Activated T-cell treated with anti-CD3 and anti-CD28 coated beads for 24 hours (primary cell): Measurements from ENCODE around the gene ANTXR1.

Experiments
- DNase-seq: peaks from one replicate; pipeline ENCODE4 v3.0.0-alpha.2; 2020; ENCODE audit warnings: low read depth

Gene ANTXR1

DNA sequence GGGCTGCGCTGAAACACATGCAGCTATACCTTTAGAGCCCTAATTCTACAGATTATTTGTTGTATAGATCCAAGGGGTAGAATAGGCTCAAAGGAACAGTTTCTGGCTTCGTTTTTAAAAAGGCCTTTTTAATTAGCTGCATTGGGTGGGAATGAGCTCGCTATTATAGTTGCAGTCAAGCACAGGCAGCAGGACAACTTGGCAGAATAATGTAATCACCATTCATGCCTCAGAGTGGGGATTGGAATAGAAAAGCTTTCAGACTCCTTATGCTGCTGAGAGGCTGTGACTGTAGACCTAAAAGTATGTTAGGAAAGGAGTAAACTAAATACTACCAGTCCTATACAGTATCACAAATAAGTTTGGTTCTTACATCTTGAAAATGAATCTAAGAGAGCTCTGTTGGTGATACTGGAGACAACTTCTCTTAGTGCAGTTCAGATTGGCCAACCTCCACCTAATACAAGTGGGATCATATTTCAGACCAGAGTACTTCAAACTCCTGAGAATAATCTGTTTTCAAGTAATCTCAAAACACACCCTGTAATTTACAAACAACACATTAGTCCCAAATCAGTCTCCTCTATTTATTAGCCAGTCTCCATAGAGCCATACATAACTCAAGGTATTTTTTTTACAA is 121.4 kb downstream of the ANTXR1 start:
- DNase-seq, result no peak

DNA sequence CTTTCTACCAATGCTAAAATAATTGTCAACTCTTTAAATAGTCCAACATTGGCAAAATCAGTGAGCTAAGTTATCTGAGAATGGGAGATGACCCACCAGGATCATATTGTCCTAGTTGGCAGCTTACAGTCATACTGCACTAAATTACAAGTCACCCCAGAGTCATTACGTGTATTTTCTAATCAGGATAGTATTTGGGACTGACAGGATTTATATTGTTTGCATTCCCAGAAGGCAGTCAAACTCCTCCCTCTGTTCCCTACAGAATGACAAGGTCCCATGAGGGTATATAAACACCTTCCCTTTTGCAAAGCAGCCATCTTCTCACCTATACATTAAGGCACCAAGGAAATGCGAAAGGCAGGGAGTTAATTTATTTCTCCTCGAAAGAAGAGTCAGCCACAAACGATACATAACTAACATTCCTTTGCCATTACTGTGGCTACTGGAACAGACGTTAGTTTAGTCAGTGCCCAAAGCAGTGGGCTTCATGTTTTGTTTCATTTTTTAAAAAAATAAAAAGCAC is 125.3 kb downstream of the ANTXR1 start:
- DNase-seq, result no peak

DNA sequence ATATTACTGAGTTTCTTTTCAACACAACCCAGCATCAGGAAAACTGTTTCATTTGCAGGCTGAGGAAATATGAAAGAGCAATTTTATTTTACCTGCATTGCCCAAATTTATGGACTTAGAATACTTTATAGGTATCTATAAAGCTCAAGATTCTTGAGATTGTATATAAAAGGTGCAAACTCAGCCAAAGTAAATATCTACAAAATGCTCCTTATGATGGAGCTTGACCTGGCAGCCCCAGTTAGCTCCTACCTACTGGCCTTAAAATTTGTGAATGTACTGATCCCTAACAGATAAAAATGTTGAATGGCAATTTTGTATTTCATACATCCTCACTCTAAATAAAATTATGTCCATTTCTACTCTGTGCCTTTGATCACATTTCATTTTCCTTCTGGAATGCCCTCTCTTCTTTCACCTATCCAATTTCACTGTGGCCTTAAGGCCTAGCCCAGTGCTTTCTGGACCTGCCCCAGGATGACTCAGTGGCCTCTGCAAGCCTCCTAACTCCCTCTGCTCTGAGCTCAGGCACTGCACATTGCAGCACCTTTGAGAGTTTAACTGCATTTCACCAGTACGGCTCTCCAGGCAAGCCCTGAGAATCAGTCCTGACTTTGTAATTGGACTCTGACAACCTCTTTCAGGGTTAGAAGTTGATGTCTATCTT is 125.9 kb downstream of the ANTXR1 start:
- no peak for DNase-seq

DNA sequence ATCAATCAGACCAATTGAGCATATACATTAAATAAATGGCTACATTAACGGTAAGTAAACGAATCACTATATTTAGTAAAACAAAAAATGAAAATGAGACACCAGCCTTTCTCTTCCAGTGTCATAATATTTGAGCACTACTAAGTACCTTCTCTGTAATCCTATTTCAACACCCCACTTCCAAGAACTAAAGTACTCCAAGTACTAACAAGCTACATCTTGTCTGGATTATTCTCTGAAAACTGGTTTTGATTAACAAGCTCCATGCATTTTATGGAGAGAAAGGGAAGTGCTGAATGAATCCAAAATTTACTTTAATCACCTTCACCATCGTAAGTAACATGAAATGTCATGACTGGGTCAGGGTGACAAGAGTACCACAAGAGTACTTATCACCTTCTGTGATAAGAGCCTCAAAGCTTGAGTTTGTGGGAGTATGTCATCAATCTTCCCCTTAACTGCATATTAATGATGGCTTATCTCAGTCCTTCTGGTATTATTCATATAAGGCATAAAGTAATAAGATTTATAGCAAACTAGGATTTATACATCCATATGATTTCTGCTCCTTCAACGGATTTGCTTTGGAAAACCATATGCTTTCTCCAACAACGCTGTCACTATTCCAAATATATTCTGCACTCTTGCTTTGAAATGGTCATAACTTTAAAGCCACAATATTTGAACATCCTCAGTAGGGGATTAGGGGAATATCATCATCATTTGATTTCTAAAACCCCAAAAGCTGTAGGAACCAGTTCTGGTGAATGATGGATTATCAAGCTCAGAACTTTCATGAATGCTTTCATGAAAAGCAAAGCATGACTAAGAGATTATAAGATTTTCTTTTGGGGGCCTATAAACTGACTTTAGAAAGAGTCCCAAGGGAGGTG is 127.0 kb downstream of the ANTXR1 start:
- DNase-seq, result no peak

DNA sequence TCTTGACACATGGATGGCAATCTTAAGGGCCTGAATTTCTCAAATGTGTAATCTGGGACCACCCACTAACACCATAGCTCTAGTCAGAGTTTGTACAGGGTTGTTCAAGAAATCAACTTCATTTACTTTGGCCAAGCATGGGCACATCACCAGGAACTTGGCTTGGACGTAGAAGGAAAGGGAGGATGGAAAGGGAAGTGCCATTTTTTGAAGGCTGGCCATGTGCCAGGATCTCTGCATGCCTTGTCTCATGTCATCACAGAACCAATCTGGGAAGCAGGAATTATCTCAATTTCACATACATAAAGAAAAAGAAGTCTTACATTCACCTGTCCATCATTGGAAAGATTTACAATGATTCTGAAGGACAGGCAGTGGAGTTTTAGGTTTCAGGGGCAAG is 128.1 kb downstream of the ANTXR1 start:
- DNase-seq, result no peak

DNA sequence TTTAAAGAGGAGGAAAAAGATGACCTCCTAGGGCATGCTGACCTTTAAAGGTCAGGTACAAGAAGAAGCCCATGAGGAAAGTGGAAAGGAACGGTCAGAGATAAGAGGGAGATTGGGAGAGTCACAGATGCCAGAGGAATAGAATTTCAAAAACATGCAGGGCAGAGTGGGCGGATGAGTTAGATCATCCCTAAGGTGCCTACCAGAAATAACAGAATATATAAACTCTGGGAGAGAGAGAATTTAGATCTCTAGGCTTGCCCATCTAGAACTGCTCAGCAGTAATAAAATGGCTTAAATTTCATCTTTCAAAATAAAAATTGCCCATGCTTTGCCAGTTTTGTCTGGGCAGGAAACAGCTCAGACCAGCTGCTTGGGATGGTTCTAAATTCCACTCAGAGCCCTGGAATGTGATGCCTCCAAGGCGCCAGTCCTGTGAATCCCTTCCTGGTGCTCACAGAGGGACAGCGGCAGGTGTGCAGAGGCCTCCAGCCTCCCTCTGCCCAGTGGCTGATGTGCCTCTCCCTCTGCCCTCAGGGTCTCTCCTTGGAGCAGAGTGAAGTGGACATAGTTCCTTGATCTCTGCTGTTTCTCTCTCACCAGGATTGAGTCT is 130.9 kb downstream of the ANTXR1 start:
- DNase-seq, result no peak

DNA sequence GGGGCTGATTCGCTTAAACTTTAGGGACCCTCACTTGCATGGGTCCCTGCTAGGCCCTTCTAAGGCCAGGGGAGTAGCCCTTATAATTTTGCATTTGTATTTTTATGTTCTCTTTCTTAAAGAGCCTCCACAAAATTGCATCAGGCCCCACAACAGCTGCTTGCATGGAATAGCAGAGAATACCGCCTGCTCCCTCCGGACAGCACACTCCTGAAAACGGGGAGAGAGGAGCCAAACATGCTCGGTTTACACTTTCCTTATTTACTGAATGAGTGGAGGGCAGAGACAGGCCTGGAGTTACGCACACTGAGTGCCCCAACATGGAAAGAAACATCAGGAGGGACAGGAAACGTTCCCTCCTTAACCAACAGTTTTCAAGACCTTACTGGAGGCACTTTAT is 132.2 kb downstream of the ANTXR1 start:
- DNase-seq, result no peak

DNA sequence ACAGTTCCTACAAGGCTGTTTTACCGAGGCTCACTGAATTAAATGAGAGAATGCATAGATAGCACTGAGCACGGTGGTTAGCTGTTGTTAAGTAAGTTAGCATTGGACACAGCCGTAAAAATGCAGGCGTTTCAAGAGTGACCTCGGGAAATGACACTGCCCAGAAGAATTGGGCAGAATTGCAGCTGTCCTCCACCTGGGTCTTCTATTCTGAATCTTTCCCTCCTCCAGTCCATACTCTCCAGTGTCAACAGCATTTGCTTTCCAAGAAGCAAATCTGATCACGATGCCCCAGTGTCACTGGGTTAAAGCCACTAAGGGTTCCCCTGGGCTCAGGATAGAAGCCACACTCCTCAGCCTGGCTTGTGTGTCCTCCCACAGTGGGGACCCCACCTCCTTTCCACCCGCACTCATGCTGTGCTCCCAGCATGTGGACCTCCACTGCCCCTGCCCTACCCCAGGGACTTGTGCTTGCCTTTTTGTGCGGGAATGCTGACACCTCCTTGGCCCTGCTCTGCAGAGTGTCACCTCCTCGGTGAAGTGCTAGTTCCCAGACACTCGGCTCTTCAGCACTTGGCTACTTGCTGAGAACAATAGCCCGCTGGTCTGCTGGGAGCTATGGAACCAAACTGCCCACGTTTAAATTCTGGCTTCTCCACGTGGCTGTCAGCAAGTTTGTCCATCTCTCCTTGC is 135.0 kb downstream of the ANTXR1 start:
- DNase-seq, result no peak

DNA sequence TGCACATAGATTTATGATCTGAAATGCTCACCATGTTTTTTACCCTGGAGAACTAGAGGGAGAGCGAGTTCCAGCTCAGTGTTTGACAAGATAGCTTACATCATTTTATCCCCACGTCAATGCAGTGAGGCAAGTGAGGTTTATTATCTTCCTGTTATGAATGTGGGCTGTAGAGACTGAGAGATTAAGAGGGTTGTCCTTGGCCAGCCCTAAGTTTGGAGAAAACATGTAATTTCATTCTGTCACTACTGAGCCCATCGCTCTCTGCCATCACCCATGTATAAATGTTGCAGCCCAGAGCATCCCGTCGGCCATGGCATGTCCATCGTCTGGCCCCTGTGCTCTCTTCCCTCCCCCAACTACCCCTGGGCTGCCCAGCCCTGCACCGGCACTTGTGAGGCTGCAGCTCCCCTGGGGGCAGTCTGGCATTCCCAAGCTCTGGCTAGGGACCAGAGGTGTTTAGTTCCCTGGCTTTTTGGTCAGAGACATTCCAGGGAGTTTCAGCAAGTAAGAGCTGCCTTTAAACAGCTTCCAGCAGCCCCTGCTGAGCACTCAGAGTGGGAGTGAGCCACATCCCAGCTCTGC is 136.7 kb downstream of the ANTXR1 start:
- DNase-seq, result no peak

DNA sequence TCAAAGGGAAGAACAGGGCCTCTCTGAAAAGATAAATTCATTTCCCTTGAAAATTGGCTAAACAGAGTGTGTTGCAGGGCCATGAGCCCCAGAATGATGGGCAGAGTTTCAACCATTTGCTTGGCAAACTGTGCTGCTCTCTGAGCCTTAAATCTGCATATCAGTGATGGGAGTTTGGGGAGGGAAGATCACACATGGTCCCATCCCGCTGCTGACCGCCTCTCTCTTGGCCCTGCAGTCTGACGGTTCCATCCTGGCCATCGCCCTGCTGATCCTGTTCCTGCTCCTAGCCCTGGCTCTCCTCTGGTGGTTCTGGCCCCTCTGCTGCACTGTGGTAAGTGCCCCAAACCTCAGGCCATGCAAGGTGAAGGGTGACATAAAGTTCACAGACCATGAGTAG is 139.0 kb downstream of the ANTXR1 start:
- no peak for DNase-seq

DNA sequence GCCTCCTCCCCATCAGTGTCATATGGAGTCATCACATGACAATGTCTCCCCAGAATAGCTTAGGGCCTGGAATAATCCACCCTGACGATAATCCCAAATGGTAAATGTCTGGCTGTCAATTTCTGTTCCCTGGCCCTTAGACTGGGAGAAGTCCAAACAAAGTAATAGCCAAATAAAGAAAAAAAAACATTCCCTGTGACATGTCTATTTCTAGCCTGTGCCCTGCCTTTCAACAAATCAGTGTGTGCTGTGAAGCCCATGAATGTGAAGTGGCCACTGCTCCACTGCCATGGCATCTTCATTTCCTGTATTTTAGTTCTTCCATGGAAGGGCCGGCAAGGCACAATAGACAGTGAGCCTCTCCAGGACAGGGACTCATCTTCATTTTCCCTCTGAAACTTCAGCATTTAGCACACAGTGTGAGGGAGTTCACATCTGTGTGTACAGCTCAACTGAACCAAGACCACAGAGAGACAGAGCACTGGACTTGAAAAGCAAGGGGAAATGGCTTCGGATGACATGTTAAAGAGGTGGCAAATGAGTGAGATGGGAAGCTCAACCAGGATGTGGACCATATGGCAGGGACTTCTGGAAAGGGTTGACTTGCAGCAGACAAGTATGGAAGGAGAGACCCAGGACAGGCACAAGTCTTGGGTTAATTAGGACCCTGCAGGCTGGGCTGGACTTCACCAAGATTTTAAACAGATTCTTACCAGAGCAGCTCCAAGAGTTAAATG is 140.0 kb downstream of the ANTXR1 start:
- no peak for DNase-seq

DNA sequence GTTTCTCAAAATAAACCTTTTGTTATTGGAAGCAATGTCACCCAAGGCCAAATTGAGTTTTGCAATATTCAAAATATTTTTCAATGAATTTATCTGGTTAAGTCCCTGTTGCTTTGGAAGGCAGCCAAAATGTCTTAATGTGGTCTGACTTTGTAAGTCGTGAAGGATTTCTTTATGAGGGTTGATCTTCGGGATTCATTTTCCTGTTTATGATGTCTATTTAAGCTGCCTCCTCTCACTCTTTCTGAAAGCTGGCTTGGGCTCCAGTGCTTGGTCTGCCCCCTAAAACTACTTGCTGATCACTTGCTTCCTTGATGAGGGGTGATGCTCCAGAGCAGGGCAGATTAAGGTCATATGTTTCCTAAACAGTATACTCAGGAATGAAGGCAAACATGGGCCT is 141.1 kb downstream of the ANTXR1 start:
- no peak for DNase-seq

DNA sequence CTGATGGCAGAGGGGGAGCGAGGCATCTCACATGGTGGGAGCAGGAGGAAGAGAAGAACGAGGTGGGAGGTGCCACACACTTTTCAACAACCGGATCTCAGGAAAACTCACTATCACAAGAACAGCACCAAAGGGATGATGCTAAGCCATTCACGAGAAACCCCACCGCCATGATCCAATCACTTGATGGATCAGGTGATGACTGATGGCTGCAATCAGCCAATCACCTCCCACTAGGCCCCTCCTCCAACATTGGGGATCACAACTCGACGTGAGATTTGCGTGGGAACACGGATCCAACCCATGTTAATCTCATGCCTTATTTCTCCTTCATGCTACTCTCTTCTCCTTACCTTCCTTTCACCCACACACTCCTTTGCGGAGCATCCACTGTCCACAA is 143.6 kb downstream of the ANTXR1 start:
- DNase-seq, result no peak

DNA sequence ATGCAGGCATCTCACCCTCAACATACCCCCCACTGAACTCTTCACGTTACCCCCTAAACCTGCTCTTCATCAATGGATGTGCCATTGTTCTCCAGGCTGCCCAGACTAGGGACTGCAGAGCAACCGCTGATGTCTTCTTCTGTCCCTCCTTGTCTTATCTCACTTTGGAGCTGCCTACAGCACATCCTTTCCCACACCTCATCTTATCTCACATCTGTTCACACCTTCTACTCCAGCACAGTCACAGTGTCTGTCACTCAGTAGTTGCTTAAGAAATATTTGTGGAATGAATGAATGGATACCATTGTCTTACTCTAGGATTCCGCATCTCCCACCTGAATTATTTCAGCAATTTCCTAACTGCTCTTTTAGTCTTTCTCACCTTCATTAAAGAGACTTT is 144.5 kb downstream of the ANTXR1 start:
- no peak for DNase-seq

DNA sequence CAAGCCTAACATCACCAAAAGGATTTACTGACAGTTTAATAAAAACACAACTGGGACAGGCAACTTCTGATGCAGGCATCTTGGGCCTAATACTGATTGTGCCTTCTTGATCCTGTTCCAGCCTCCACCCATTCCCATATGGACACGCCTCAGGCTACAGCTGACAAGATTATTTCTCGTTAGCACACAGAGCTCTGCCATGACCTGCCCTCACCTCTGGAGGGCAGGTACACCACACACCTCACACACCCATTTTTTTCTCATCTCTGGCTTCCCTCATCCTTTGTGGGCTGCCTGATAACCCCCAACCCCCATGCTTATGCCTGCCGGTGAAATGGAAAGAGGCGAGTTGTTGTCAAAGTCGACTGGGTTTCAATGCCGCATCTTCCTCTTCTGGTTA is 147.0 kb downstream of the ANTXR1 start:
- DNase-seq, result no peak

DNA sequence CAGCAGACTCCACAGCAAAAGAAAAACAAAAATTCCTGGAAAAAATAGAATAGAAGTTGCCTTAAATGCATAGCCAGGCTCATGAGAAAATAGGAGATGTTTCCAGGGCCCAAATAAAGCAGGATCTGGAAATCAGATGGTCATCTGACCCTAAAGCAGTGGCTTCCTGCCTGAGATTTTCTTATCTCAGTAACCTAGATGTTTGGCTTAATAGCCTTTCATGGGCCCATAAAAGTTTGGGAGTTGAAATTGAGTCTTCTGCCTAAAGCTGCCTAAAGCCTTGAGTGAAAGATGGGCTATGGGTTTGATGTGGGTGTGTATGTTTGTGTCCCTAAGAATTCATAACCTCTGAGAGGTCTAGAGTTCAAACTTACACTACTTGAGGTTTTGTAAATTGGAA is 149.1 kb downstream of the ANTXR1 start:
- DNase-seq, result no peak

DNA sequence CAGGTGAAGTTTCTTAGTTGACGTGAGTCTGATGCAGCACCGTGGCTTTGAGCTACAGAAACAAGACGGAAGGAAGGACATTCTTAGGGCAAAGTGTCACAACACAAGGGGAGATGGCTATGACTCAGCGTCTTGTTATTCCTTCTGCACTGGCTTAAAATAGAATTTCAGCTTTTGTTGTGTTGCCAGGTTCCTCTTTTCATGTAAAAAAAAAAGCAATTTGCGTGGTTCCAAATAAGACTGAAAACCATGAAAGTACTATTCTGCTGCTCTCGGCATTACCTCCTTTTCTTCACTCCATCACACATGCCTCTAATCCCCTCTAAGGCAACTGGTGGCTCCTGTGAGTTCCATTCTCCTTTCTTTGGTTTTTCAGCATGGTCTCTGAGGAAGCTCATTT is 150.1 kb downstream of the ANTXR1 start:
- no peak for DNase-seq

DNA sequence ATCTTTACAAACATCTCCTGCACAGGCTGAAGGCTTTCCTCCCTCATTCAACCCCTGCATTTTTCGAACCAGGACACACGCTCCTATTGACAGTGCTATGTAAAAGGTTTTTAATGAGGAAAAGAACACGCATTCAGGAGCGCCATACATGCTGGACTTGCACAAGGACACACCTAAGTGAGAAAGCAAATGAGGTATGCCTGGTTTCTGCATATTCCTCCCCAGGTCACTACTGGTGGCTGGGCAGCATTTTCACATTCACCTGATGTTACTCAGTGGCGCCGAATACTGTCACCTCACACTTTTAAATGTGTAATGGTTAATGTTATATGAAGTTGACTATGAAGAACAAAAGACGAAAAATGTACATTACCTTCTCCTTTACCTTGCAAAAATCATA is 150.6 kb downstream of the ANTXR1 start:
- DNase-seq, result no peak

DNA sequence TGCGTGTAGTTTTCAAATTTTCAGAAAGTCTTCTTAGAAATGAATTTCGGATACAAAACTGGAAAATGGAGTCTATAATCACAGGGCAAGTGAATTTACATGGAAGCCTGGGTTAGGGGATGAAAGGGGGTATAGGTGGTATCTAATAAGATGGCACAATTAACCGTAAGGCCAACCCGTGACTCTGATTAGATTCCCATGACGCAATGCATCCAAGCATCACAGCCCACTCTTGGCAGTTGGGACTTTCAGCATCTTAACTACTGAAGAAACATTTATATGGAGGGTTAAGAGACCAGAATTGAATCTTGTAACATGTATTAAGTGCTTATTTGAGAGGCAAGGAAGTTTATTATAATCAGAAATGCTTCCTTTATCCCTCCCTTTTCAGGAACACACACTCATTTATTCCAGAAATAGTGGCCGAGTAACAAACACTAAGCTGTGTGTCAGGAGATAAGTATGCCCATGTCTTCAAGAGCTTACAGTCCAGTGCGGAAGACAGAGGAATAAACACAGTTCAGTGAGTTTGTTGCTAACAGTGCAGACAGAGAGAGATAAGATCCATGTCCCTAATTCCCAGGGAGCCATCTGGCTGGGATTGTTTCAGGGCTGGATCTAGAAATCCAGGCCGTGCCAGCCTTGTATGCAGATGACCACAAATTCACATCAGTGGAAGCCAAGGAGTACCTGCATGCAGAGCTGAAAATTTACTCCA is 151.2 kb downstream of the ANTXR1 start:
- no peak for DNase-seq
